Measurements from ENCODE around the gene THSD8. TPM values are rescaled to one million over a fixed set of nuclear protein-coding genes. Genes with fewer than 3 reads are reported as not detected.

THSD8 gene
- total and polyA plus RNA-seq, 4 experiments from 2014 or later: 1.5 to 4.4 (median 2.7) TPM

GRCh38 chr19:12833738-12834565, 32.1 kb downstream of the THSD8 start:
- peaks cover 35% of the 10 kb centered on the region for H3K4me1 ChIP-seq (ENCODE audit: insufficient read depth, low read length)
- H3K27ac ChIP-seq (ENCODE audit: low read depth, low read length): no peak overlapping the region
- H3K36me3 Mint-ChIP-seq: peaks cover 0 to 4% of the 10 kb centered on the region in 2 donors
- ChIA-PET CTCF (ENCODE audit: partially characterized antibody) (interaction anchor here (0.8 to 2.2 kb wide), 2 partner anchors 14 to 131 kb away, joined by 3 to 7 read pairs; no protein-coding TSS in a partner anchor), POLR2A (ENCODE audit: partially characterized antibody) (interaction anchor here (1.3 kb wide), 1 partner anchor 41 kb away, joined by 3 read pairs; no protein-coding TSS in a partner anchor)
- peak overlapping the region in 1 of 7 donors; percentile 55 for H3K27ac Mint-ChIP-seq
- peaks cover 72% of the 10 kb centered on the region for H3K27me3 ChIP-seq (ENCODE audit: insufficient read depth, low read length)
- no peaks in the 10 kb centered on the region for H3K36me3 ChIP-seq (ENCODE audit: insufficient read depth, low read length)
- no peak for DNase-seq
- H3K4me3 Mint-ChIP-seq: peak overlapping the region in 6 of 8 donors; percentile 52 to 82 (median 65)
- peak overlapping the region in 1 of 2 donors; percentile 13 for H3K4me3 ChIP-seq (ENCODE audit: low read length in 2 of 2)
- H3K27me3 Mint-ChIP-seq: peaks cover 63 to 64% of the 10 kb centered on the region in 2 donors
- peaks cover 10 to 38% (median 26%) of the 10 kb centered on the region in 4 donors for H3K4me1 Mint-ChIP-seq
- no peaks in the 10 kb centered on the region for H3K9me3 ChIP-seq (ENCODE audit: control insufficient read depth in 1 of 2, low read length in 2 of 2)
- intact Hi-C loops (cut with micrococcal nuclease): no loop called here
- peaks cover 0 to 9% (median 3%) of the 10 kb centered on the region in 8 donors for H3K9me3 Mint-ChIP-seq

DNA sequence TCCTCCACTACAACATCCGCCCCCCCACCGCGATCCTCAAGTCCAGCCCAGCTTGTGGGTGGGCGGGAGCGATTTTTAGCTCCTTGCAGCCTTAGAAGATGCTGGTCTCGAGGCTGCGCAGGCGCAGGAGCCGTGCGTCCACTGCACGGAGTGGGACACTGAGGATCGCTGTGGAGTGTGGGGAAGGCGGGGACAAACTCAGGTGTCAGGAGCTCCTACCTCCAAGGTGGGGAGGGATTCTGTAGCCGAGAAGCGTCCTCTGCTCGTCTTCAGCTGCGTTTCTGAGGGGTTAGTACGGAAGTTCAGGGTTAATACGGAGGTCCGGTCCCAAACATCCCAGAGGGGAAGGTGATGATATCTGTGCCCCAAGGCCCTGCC, 32.7 kb downstream of the THSD8 start, which contains the start of gene RTBDN:
TSS of gene RTBDN (minus strand) at position 14 of the 378 bp plus-strand sequence. CDS start 4,600 bp downstream, outside the sequence.
- Mint-ChIP-seq H3K9me3 (peaks cover 0 to 11% (median 4%) of the 10 kb centered on the region in 8 donors), H3K36me3 (peaks cover 0 to 4% of the 10 kb centered on the region in 2 donors), H3K27me3 (peaks cover 66 to 68% of the 10 kb centered on the region in 2 donors), H3K4me1 (peaks cover 16 to 44% (median 32%) of the 10 kb centered on the region in 4 donors), H3K27ac (peak within 1 kb of the TSS in 4 of 7 donors; percentile 47 to 90 (median 58)), H3K4me3 (peak within 1 kb of the TSS; percentile 60 to 82 (median 66))
- H3K9me3 ChIP-seq (ENCODE audit: control insufficient read depth in 1 of 2, low read length in 2 of 2): no peaks in the 10 kb centered on the region
- intact Hi-C loops (cut with micrococcal nuclease): no loop called here
- peaks cover 39% of the 10 kb centered on the region for H3K4me1 ChIP-seq (ENCODE audit: insufficient read depth, low read length)
- no peaks in the 10 kb centered on the region for H3K36me3 ChIP-seq (ENCODE audit: insufficient read depth, low read length)
- peak within 1 kb of the TSS in 1 of 2 donors; percentile 13 for H3K4me3 ChIP-seq (ENCODE audit: low read length in 2 of 2)
- no peak for DNase-seq
- ChIA-PET CTCF (ENCODE audit: partially characterized antibody) (interaction anchor here (0.8 to 2.2 kb wide), 2 partner anchors 14 to 131 kb away, joined by 3 to 7 read pairs; no protein-coding TSS in a partner anchor), POLR2A (ENCODE audit: partially characterized antibody) (interaction anchor here (1.3 kb wide), 1 partner anchor 42 kb away, joined by 3 read pairs; no protein-coding TSS in a partner anchor)
- no peak within 1 kb of the TSS for H3K27ac ChIP-seq (ENCODE audit: low read depth, low read length)
- peaks cover 73% of the 10 kb centered on the region for H3K27me3 ChIP-seq (ENCODE audit: insufficient read depth, low read length)

DNA sequence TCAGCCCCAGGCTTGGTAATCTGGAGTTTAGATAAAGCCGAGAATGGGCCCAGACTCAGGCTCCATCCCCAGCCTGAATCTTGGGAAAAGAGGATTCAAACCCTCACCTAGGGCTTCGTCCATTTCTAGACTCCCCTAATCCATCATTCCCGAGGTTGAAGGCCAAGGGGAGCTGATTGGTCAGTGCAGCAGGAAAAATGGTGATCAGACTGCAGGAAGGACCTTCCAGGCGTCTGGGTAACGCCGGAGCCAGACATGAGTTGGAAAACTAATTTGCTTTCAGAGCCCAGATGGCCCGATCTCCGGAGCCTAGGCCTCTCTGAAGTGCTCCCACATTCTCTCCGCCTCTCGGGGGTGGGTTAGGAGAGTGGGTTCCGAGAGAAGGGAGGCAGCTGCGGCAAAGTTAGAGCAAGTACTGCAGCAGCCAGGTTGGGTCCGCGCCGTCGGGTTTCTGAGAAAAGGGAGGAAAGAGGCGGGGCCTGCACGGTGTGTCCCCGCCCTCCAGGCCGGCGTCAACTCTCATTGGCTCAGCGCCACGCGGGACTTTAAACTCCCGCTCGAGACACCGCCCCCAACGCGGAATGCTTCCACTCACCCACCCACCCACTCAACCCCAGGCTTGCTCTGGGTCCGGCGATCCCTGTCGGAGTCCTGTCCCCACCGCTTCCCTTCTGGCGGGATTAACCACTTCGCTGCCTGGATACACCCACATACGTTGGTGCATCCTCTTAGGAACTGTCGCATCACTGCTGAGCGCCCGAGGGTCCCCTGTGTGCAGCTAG, 33.3 kb downstream of the THSD8 start:
- Mint-ChIP-seq H3K9me3 (peaks cover 0 to 11% (median 4%) of the 10 kb centered on the region in 8 donors), H3K27me3 (peaks cover 65 to 67% of the 10 kb centered on the region in 2 donors), H3K36me3 (peaks cover 0 to 4% of the 10 kb centered on the region in 2 donors), H3K4me1 (peaks cover 20 to 51% (median 33%) of the 10 kb centered on the region in 4 donors), H3K27ac (peak overlapping the region in 1 of 7 donors; percentile 55), H3K4me3 (peak overlapping the region in 5 of 8 donors; percentile 52 to 82 (median 65))
- ChIA-PET CTCF (ENCODE audit: partially characterized antibody) (interaction anchor here (2.2 kb wide), 1 partner anchor 13 kb away, joined by 7 read pairs; no protein-coding TSS in a partner anchor), POLR2A (ENCODE audit: partially characterized antibody) (no interaction called here)
- intact Hi-C loops (cut with micrococcal nuclease): no loop called here
- Histone ChIP-seq H3K27ac (ENCODE audit: low read depth, low read length) (no peak overlapping the region), H3K4me1 (ENCODE audit: insufficient read depth, low read length) (peaks cover 39% of the 10 kb centered on the region), H3K36me3 (ENCODE audit: insufficient read depth, low read length) (no peaks in the 10 kb centered on the region), H3K9me3 (ENCODE audit: control insufficient read depth in 1 of 2, low read length in 2 of 2) (no peaks in the 10 kb centered on the region), H3K27me3 (ENCODE audit: insufficient read depth, low read length) (peaks cover 72% of the 10 kb centered on the region), H3K4me3 (ENCODE audit: low read length in 2 of 2) (no peak overlapping the region)
- DNase-seq: no peak

DNA sequence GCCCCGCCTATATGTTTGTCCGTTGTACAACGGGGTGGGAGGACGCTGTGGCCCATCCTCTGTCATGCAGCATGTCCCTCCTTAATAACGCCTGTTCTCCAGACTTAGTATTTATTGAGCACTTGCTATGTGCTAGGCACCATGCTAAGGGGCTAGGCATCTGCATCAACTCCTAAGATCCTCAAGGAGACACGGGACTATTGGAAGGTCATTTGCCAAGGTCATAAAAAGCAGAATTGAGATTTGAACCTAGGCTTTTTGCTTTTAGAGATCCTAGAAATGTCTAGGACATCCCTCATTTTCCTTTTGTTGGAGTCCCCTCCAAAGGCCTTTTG, 34.6 kb downstream of the THSD8 start:
- CTCF ChIA-PET (ENCODE audit: partially characterized antibody): interaction anchor here (0.8 to 1.5 kb wide), 5 partner anchors 9 to 70 kb away, joined by 3 to 5 read pairs (median 4); no protein-coding TSS in a partner anchor
- H3K36me3 ChIP-seq (ENCODE audit: insufficient read depth, low read length): no peaks in the 10 kb centered on the region
- peaks cover 0 to 4% of the 10 kb centered on the region in 2 donors for H3K36me3 Mint-ChIP-seq
- intact Hi-C loops (cut with micrococcal nuclease): no loop called here
- peaks cover 0 to 12% (median 4%) of the 10 kb centered on the region in 8 donors for H3K9me3 Mint-ChIP-seq
- H3K27me3 ChIP-seq (ENCODE audit: insufficient read depth, low read length): peaks cover 79% of the 10 kb centered on the region
- H3K27ac Mint-ChIP-seq: peak overlapping the region in 1 of 7 donors; percentile 8
- H3K9me3 ChIP-seq (ENCODE audit: control insufficient read depth in 1 of 2, low read length in 2 of 2): no peaks in the 10 kb centered on the region
- H3K4me1 Mint-ChIP-seq: peaks cover 26 to 62% (median 42%) of the 10 kb centered on the region in 4 donors
- POLR2A ChIA-PET (ENCODE audit: partially characterized antibody): no interaction called here
- no peak overlapping the region for H3K27ac ChIP-seq (ENCODE audit: low read depth, low read length)
- H3K27me3 Mint-ChIP-seq: peaks cover 67 to 68% of the 10 kb centered on the region in 2 donors
- peak overlapping the region in 2 of 8 donors; percentile 37 to 59 for H3K4me3 Mint-ChIP-seq
- no peak overlapping the region for H3K4me3 ChIP-seq (ENCODE audit: low read length in 2 of 2)
- H3K4me1 ChIP-seq (ENCODE audit: insufficient read depth, low read length): peaks cover 52% of the 10 kb centered on the region
- DNase-seq: no peak

- peaks cover 66% of the 10 kb centered on the region in 2 donors for H3K27me3 Mint-ChIP-seq
- H3K9me3 Mint-ChIP-seq: peaks cover 0 to 7% (median 4%) of the 10 kb centered on the region in 8 donors
- peak overlapping the region in 5 of 8 donors; percentile 1 to 63 (median 6) for H3K4me3 Mint-ChIP-seq
- no peak overlapping the region for H3K4me3 ChIP-seq (ENCODE audit: low read length in 2 of 2)
- H3K27me3 ChIP-seq (ENCODE audit: insufficient read depth, low read length): peaks cover 77% of the 10 kb centered on the region
- peaks cover 3 to 4% of the 10 kb centered on the region in 2 donors for H3K36me3 Mint-ChIP-seq
- ChIA-PET POLR2A (ENCODE audit: partially characterized antibody) (no interaction called here), CTCF (ENCODE audit: partially characterized antibody) (interaction anchor here (0.8 to 1.5 kb wide), 8 partner anchors 9 to 76 kb away, joined by 3 to 6 read pairs (median 4); partner anchors contain the start of genes PRDX2 and THSD8)
- no peaks in the 10 kb centered on the region for H3K9me3 ChIP-seq (ENCODE audit: control insufficient read depth in 1 of 2, low read length in 2 of 2)
- peak overlapping the region in 2 of 7 donors; percentile 8 to 73 for H3K27ac Mint-ChIP-seq
- H3K27ac ChIP-seq (ENCODE audit: low read depth, low read length): no peak overlapping the region
- intact Hi-C loops (cut with micrococcal nuclease): no loop called here
- H3K36me3 ChIP-seq (ENCODE audit: insufficient read depth, low read length): no peaks in the 10 kb centered on the region
- H3K4me1 Mint-ChIP-seq: peaks cover 26 to 58% (median 38%) of the 10 kb centered on the region in 4 donors
- DNase-seq: no peak
- H3K4me1 ChIP-seq (ENCODE audit: insufficient read depth, low read length): peaks cover 50% of the 10 kb centered on the region
Measured at GRCh38 chr19:12837225-12837624, 35.4 kb downstream of the THSD8 start.

GRCh38 chr19:12838182-12838885, 36.5 kb downstream of the THSD8 start, which contains the start of gene MAST1:
Gene MAST1, plus strand, starts transcription at chr19:12838515. Its CDS starts 58 bp downstream, at chr19:12838573.
- intact Hi-C loops (cut with micrococcal nuclease): no loop called here
- peak in 4 of 5 donors; percentile 42 to 58 (median 55) for DNase-seq
- Mint-ChIP-seq H3K36me3 (peaks cover 2 to 3% of the 10 kb centered on the region in 2 donors), H3K27me3 (peaks cover 64 to 65% of the 10 kb centered on the region in 2 donors), H3K27ac (peak within 1 kb of the TSS in 5 of 7 donors; percentile 23 to 87 (median 73)), H3K4me3 (peak within 1 kb of the TSS; percentile 52 to 88 (median 71)), H3K9me3 (peaks cover 0 to 7% (median under 1%) of the 10 kb centered on the region in 8 donors), H3K4me1 (peaks cover 23 to 49% (median 31%) of the 10 kb centered on the region in 4 donors)
- Histone ChIP-seq H3K27ac (ENCODE audit: low read depth, low read length) (no peak within 1 kb of the TSS), H3K4me3 (ENCODE audit: low read length in 2 of 2) (peak within 1 kb of the TSS in 1 of 2 donors; percentile 24), H3K27me3 (ENCODE audit: insufficient read depth, low read length) (peaks cover 66% of the 10 kb centered on the region), H3K9me3 (ENCODE audit: control insufficient read depth in 1 of 2, low read length in 2 of 2) (no peaks in the 10 kb centered on the region), H3K36me3 (ENCODE audit: insufficient read depth, low read length) (no peaks in the 10 kb centered on the region), H3K4me1 (ENCODE audit: insufficient read depth, low read length) (peaks cover 39% of the 10 kb centered on the region)
- ChIA-PET POLR2A (ENCODE audit: partially characterized antibody) (no interaction called here), CTCF (ENCODE audit: partially characterized antibody) (interaction anchor here (1.2 kb wide), 1 partner anchor 9 kb away, joined by 4 read pairs; no protein-coding TSS in a partner anchor)
